G401 (cell line): Measurements from ENCODE around the gene HACD4. TPM values are rescaled to one million over a fixed set of nuclear protein-coding genes. Genes with fewer than 3 reads are reported as not detected.
"Not testable (repeated sequence)": the region's sequence is repeated elsewhere in the genome, so short reads cannot be mapped to it uniquely, and the experiment has no call there.

ENCODE experiments used
- DNase-seq: peaks from one replicate; pipeline ENCODE4 v3.0.0-alpha.2; 2015; ENCODE audit warnings: low spot score
- in situ Hi-C: cut with HindIII; loops from 2 replicates; pipeline ENCODE4 v1.10.0; 2016; ENCODE audit warnings: low sequenced_read_pairs, mixed read lengths
- total RNA-seq: library from RNA; depleted of rRNA; stranded (reverse); fragments of >200 nt; shearing (Covaris generic); gene quantifications from 2 replicates; pipeline ENCODE4 v1.2.3, GENCODE V29; 2014; rRNA removed

The HACD4 gene
- total RNA-seq, 1 experiment from 2014 or later, result not detected

DNA sequence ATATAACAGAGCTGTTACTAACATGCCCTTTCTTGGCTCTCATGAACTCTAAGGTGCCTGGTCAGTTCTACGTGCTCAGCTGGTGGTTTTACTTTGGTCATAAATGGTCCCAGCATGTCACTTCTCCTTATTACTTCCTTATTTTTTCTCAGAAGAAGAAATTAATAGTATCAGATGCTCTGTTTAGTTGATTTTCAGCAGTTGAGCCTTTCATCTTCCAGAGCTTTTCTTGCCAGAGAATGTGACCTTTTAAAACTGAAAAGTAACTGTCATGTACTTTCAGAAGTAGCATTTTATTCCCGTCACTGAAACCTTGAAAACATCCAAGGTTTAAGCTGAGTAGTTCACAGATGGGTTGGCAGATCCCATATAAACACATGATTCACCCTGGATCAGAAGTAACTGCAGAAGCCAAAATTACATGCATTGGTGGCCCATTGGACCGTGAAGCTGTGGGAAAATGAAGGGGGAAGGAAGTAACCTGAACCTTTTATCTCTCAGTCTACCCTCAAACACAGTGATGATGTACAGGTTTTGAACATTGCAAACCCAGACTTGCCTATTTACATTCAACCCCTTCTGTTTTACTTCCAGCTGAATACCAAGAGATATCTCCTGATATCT, 50.5 kb downstream of the HACD4 start:
- in situ Hi-C loops, result no loop called here
- DNase-seq, result peak; percentile 72

- no peak for DNase-seq
- in situ Hi-C loops, result no loop called here
These were observed 53.2 kb downstream of the HACD4 start for GRCh38 chr9:20978249-20978648.

DNA sequence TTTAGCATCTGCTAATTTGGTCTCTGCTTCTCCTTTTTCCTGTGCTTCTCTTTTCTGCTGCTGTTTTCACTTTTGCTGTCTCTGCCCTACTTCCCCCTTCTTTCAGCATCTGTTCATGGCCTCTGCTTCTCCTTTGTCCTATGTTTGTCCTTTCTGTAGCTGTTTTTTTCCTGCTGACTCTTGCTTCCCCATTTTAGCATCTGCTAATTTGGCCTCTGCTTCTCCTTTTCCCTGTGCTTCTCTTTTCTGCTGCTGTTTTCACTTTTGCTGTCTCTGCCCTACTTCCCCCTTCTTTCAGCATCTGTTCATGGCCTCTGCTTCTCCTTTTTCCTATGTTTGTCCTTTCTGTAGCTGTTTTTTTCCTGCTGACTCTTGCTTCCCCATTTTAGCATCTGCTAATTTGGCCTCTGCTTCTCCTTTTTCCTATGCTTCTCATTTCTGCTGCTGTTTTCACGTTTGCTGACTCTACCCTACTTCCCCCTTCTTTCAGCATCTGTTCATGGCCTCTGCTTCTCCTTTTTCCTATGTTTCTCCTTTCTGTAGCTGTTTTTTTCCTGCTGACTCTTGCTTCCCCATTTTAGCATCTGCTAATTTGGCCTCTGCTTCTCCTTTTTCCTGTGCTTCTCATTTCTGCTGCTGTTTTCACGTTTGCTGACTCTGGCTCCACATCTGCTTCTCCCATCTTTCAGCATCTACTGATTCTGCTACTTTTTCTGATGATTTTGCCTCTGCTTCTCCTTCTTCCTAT, 57.1 kb downstream of the HACD4 start:
- DNase-seq, in situ Hi-C loops: not testable (repeated sequence)

DNA sequence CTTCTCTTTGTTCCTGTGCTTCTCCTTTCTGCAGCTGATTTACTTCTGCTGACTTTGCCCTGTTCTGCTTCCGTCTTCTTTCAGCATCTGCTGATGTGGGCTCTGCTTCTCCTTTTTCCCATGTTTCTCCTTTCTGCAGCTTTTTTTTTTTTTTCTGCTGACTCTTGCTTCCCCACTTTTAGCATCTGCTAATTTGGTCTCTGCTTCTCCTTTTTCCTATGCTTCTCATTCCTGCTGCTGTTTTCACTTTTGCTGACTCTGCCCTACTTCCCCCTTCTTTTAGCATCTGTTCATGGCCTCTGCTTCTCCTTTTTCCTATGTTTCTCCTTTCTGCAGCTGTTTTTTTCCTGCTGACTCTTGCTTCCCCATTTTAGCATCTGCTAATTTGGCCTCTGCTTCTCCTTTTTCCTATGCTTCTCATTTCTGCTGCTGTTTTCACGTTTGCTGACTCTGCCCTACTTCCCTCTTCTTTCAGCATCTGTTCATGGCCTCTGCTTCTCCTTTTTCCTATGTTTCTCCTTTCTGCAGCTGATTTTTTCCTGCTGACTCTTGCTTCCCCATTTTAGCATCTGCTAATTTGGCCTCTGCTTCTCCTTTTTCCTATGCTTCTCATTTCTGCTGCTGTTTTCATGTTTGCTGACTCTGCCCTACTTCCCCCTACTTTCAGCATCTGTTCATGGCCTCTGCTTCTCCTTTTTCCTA, 58.0 kb downstream of the HACD4 start:
- in situ Hi-C loops, DNase-seq: not testable (repeated sequence)

- in situ Hi-C loops, result no loop called here
- no peak for DNase-seq
These were observed 58.8 kb downstream of the HACD4 start for GRCh38 chr9:20972684-20973083.

- no peak for DNase-seq
- in situ Hi-C loops, result no loop called here
These were observed 68.8 kb downstream of the HACD4 start for GRCh38 chr9:20962536-20963225.

DNA sequence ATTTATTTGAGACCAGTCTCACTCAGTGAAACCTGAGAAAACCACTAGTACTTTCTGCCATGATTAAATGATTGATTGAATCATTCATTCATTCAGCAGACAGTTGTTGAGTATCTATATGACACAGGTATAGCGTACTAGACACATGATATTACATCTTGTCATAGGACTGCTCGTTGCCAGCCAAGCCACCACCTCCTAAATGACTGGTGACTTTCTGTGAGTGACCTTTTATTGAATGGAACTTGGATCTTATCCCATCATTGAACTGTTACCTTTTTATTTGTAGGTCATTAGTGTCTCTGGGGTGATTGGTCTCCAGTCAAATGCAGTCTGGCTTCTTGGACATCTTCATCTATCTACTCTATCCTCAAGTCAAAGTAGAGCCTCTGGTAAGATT, 80.7 kb downstream of the HACD4 start:
- in situ Hi-C loops, result no loop called here
- DNase-seq, result no peak

Other genes with a start within 250 kb of the HACD4 start
- gene IFNB1, start 46.3 kb upstream of the HACD4 start, total RNA-seq, result not detected in 2 replicates
- not detected in 2 replicates for gene IFNW1, start 110.2 kb upstream of the HACD4 start, total RNA-seq
- not detected in 2 replicates for gene IFNA21, start 135.0 kb upstream of the HACD4 start, total RNA-seq
- gene IFNA4, start 155.9 kb upstream of the HACD4 start, total RNA-seq, result not detected in 2 replicates
- not detected in 2 replicates for gene IFNA7, start 170.6 kb upstream of the HACD4 start, total RNA-seq
- not detected in 2 replicates for gene IFNA10, start 175.5 kb upstream of the HACD4 start, total RNA-seq
- gene IFNA16, start 185.7 kb upstream of the HACD4 start, total RNA-seq, result not detected in 2 replicates
- not detected in 2 replicates for gene IFNA17, start 196.6 kb upstream of the HACD4 start, total RNA-seq
- gene IFNA14, start 208.4 kb upstream of the HACD4 start, total RNA-seq, result not detected in 2 replicates